GM12878 (cell line): Measurements from ENCODE around the gene GRM1. TPM values are rescaled to one million over a fixed set of nuclear protein-coding genes. Genes with fewer than 3 reads are reported as not detected.

Experiments used
- ATAC-seq: fragments of 200-7000 bp; cut with Tn5 transposase; 3 replicates; pipeline ENCODE4 v1.9.1; 2020; ENCODE audit warnings: mild to moderate bottlenecking, moderate library complexity
- BruUV-seq: library from RNA; stranded (reverse); fragments of 400-500 nt; replicated peaks from 2 replicates; lab custom pipeline; 2021; lab: Mats Ljungman, UMichigan
- CTCF ChIA-PET: fragments of 300-600 bp; sonication (Branson Sonifier 250); formaldehyde crosslinking; extraction: SDS; loops from one replicate; lab custom pipeline; 2021; ENCODE audit warnings: inconsistent platforms; lab: Yijun Ruan, JAX
- POLR2A ChIA-PET: fragments of 350-600 bp; formaldehyde crosslinking; extraction: SDS; loops from one replicate; lab custom pipeline; 2021; ENCODE audit warnings: inconsistent platforms; lab: Charles Lee
- RAD21 ChIA-PET: fragments of 300-600 bp; sonication (Branson Sonifier 250); formaldehyde crosslinking; loops from one replicate; lab custom pipeline; 2023; ENCODE audit warnings: antibody characterized with exemption; ENCODE audit not compliant: unreplicated experiment; lab: Charles Lee
- SMC1A ChIA-PET: fragments of 300-600 bp; sonication (Branson Sonifier 250); formaldehyde crosslinking; loops from one replicate; lab custom pipeline; 2023; ENCODE audit not compliant: unreplicated experiment, uncharacterized antibody; lab: Charles Lee
- DNase-seq: peaks from one replicate; pipeline ENCODE4 v3.0.0-alpha.2; 2011; ENCODE audit warnings: low read depth, low spot score
- FAIRE-seq: peaks from 3 replicates; lab custom pipeline; 2011; peaks lifted over from hg19 to GRCh38; lab: Jason Lieb, UNC
- H2AFZ ChIP-seq: 2 replicates; pipeline ENCODE4 v1.6.0; 2011; ENCODE audit warnings: low read depth, low read length, control low read depth; ENCODE audit not compliant: control insufficient read depth
- H3K27ac ChIP-seq: 2 replicates; pipeline ENCODE4 v1.5.1; 2011; ENCODE audit warnings: control low read depth; ENCODE audit not compliant: control insufficient read depth, insufficient read depth
- H3K27me3 ChIP-seq, 2 experiments: replicated peaks in 1 of 2; 2 replicates each; pipeline versions ENCODE4 v1.6.0 to v1.6.1; 2011; ENCODE audit warnings: low read length in 1 of 2; ENCODE audit not compliant: control insufficient read depth in 2 of 2, insufficient read depth in 2 of 2
- H3K36me3 ChIP-seq, 2 experiments: 2 replicates each; pipeline ENCODE4 v1.5.1; 2011; ENCODE audit warnings: low read length in 1 of 2; ENCODE audit not compliant: control insufficient read depth in 2 of 2, insufficient read depth in 2 of 2
- H3K4me1 ChIP-seq: 2 replicates; pipeline ENCODE4 v1.6.1; 2011; ENCODE audit warnings: mild to moderate bottlenecking, low read length, moderate library complexity, mixed read lengths; ENCODE audit not compliant: control insufficient read depth, insufficient read depth
- H3K4me2 ChIP-seq: 2 replicates; pipeline ENCODE4 v1.6.0; 2011; ENCODE audit warnings: control low read depth; ENCODE audit not compliant: control insufficient read depth, insufficient read depth
- H3K4me3 ChIP-seq: fragments of 200-600 bp; sonication (generic); 2 replicates; pipeline ENCODE4 v1.5.1; 2016
- H3K79me2 ChIP-seq: 2 replicates; pipeline ENCODE4 v1.6.0; 2011; ENCODE audit warnings: low read length; ENCODE audit not compliant: control insufficient read depth, insufficient read depth
- H3K9ac ChIP-seq: 2 replicates; pipeline ENCODE4 v1.8.0; 2011; ENCODE audit warnings: low read length, control low read depth, mixed read lengths; ENCODE audit not compliant: control insufficient read depth, insufficient read depth
- H3K9me3 ChIP-seq: replicated peaks from 3 replicates; pipeline ENCODE4 v1.5.1; 2011; ENCODE audit warnings: mild to moderate bottlenecking, low read length; ENCODE audit not compliant: control insufficient read depth, insufficient read depth
- H4K20me1 ChIP-seq: 2 replicates; pipeline ENCODE4 v1.6.0; 2011; ENCODE audit not compliant: control insufficient read depth, insufficient read depth
- BACH1 ChIP-seq: fragments of 450-650 bp; IDR thresholded peaks from 2 replicates; pipeline ENCODE4 v1.6.1; 2017; ENCODE audit warnings: mild to moderate bottlenecking, borderline replicate concordance
- BHLHE40 ChIP-seq, 2 experiments: fragments of 450-650 bp in 1 of 2; IDR thresholded peaks; 2 replicates each; pipeline ENCODE4 v1.6.1; 2011 to 2017; ENCODE audit warnings: low read depth in 2 of 2, borderline replicate concordance in 1 of 2, improper control_type of control experiment in 1 of 2, low read length in 1 of 2, mild to moderate bottlenecking in 1 of 2
- CBX3 ChIP-seq: fragments of 200-600 bp; sonication (generic); IDR thresholded peaks from 2 replicates; pipeline ENCODE4 v1.6.1; 2016; ENCODE audit warnings: low read depth, borderline replicate concordance
- E4F1 ChIP-seq: fragments of 450-650 bp; IDR thresholded peaks from 2 replicates; pipeline ENCODE4 v1.6.1; 2018; ENCODE audit warnings: borderline replicate concordance, mild to moderate bottlenecking; ENCODE audit not compliant: partially characterized antibody
- EGR1 ChIP-seq, 2 experiments: IDR thresholded peaks; 1 replicate in 1 of 2; 2 replicates in 1 of 2; pipeline ENCODE4 v1.6.1; 2011 to 2012; ENCODE audit warnings: low read depth in 2 of 2, low read length in 2 of 2, borderline replicate concordance in 1 of 2, mild to moderate bottlenecking in 1 of 2, moderate library complexity in 1 of 2
- GABPA ChIP-seq: IDR thresholded peaks from 2 replicates; pipeline ENCODE4 v1.6.1; 2014; ENCODE audit warnings: antibody characterized with exemption, low read depth, mild to moderate bottlenecking, inconsistent platforms
- IKZF1 ChIP-seq: fragments of 450-650 bp; conservative IDR thresholded peaks from 2 replicates; pipeline ENCODE4 v1.6.1; 2017; ENCODE audit warnings: antibody characterized with exemption, mild to moderate bottlenecking
- JUND ChIP-seq: IDR thresholded peaks from 2 replicates; pipeline ENCODE4 v1.6.1; 2012; ENCODE audit warnings: low read depth, mild to moderate bottlenecking, low read length, improper control_type of control experiment, moderate library complexity
- MAX ChIP-seq: IDR thresholded peaks from 2 replicates; pipeline ENCODE4 v1.6.1; 2012; ENCODE audit warnings: low read depth, low read length, improper control_type of control experiment
- MEF2B ChIP-seq: fragments of 450-650 bp; IDR thresholded peaks from 2 replicates; pipeline ENCODE4 v1.6.1; 2018; ENCODE audit warnings: mild to moderate bottlenecking, moderate library complexity; ENCODE audit not compliant: partially characterized antibody, poor library complexity, severe bottlenecking
- MTA2 ChIP-seq: fragments of 450-650 bp; IDR thresholded peaks from 2 replicates; pipeline ENCODE4 v1.6.1; 2016; ENCODE audit warnings: low read depth, mild to moderate bottlenecking, moderate library complexity
- NFYA ChIP-seq: IDR thresholded peaks from 2 replicates; pipeline ENCODE4 v1.6.1; 2011; ENCODE audit warnings: low read depth, mild to moderate bottlenecking, low read length, improper control_type of control experiment, borderline replicate concordance
- POLR2AphosphoS2 ChIP-seq: IDR thresholded peaks from 2 replicates; pipeline ENCODE4 v1.6.1; 2011; ENCODE audit warnings: low read depth, mild to moderate bottlenecking, low read length, improper control_type of control experiment, moderate library complexity
- SMAD5 ChIP-seq: IDR thresholded peaks from 2 replicates; pipeline ENCODE4 v1.6.1; 2016; ENCODE audit warnings: antibody characterized with exemption, low read depth
- SMC3 ChIP-seq: IDR thresholded peaks from 2 replicates; pipeline ENCODE4 v1.6.1; 2011; ENCODE audit warnings: low read length, improper control_type of control experiment, borderline replicate concordance
- SP1 ChIP-seq: IDR thresholded peaks from one replicate; pipeline ENCODE4 v1.6.1; 2011; ENCODE audit warnings: low read depth, low read length
- TAF1 ChIP-seq: IDR thresholded peaks from 2 replicates; pipeline ENCODE4 v1.6.1; 2011; ENCODE audit warnings: mild to moderate bottlenecking, low read depth, low read length, borderline replicate concordance
- TCF3 ChIP-seq: IDR thresholded peaks from 2 replicates; pipeline ENCODE4 v1.6.1; 2012; ENCODE audit warnings: low read depth, mild to moderate bottlenecking, low read length, borderline replicate concordance; ENCODE audit not compliant: insufficient read depth
- ZNF217 ChIP-seq: fragments of 450-650 bp; IDR thresholded peaks from 2 replicates; pipeline ENCODE4 v1.6.1; 2017; ENCODE audit warnings: antibody characterized with exemption, mild to moderate bottlenecking
- ZNF384 ChIP-seq: IDR thresholded peaks from 2 replicates; pipeline ENCODE4 v1.6.1; 2012; ENCODE audit warnings: low read depth, mild to moderate bottlenecking, low read length, improper control_type of control experiment, borderline replicate concordance
- WGBS: methylation state at CpG from one replicate; pipeline ENCODE4 v1.1.6; 2016; ENCODE audit warnings: low lambda C conversion rate; ENCODE audit not compliant: insufficient replicate concordance, insufficient coverage; ENCODE audit errors: missing lambda C conversion rate; 5-methylcytosine and 5-hydroxymethylcytosine counted together
- in situ Hi-C: fragments of 300-500 bp; cut with MboI; formaldehyde crosslinking; loops from 9 replicates; pipeline ENCODE4 v1.14.3; 2018; ENCODE audit warnings: mixed read lengths
- intact Hi-C: fragments of 100-400 bp; cut with micrococcal nuclease; formaldehyde crosslinking; loops from one replicate; pipeline ENCODE4 v1.14.2; 2022; ENCODE audit not compliant: unreplicated experiment
- polyA plus RNA-seq, 11 experiments: library from polyadenylated mRNA; depleted of rRNA in 4 of 11; unstranded in 6 of 11; stranded (reverse) in 5 of 11; fragments of >200 nt; fragmentation: Nextera tagmentation in 4 of 11; fragmentation: Illumina TruSeq in 1 of 11; extraction: Ambion mirVana in 4 of 11; extraction: Trizol in 1 of 11; gene quantifications; 1 replicate in 1 of 11; 2 replicates in 10 of 11; pipeline versions ENCODE4 v1.2.1 to v1.2.3, GENCODE V29; 2011 to 2016; ENCODE audit warnings: inconsistent platforms in 2 of 11, missing spikeins in 2 of 11, low read depth in 1 of 11
- total RNA-seq, 4 experiments: library from RNA; depleted of rRNA in 3 of 4; stranded (reverse); fragments of >200 nt in 3 of 4; fragmentation: Illumina TruSeq in 1 of 4; extraction: Trizol in 1 of 4; gene quantifications; 2 replicates each; pipeline versions ENCODE4 v1.2.1 to v1.2.3, GENCODE V29; 2013 to 2021

GRM1 gene
- total and polyA plus RNA-seq, 10 of the 15 experiments (the other 5 are each of a cell fraction or from before 2014, with no cell fraction given): 0.04 TPM; not detected in 9

- TF ChIP-seq E4F1 (no peak), JUND (no peak), BACH1 (no peak)
Measured at GRCh38 chr6:146177785-146178184, 148.9 kb downstream of the GRM1 start (continued).

- ATAC-seq (no peak), DNase-seq (no peak), FAIRE-seq (no peak)
- no peaks in the 10 kb centered on the region for H3K36me3 ChIP-seq
- WGBS: 0% methylated on average over 1 of the region's 1 CpG
- in situ Hi-C loops (no loop called here), intact Hi-C loops (no loop called here)
- no peaks in the 10 kb centered on the region for H3K27me3 ChIP-seq
- no peaks in the 10 kb centered on the region for H3K4me1 ChIP-seq
- H3K4me2 ChIP-seq: no peak overlapping the region
- RAD21 ChIA-PET: no interaction called here
- no TSS peak for BruUV-seq
- H3K79me2 ChIP-seq: no peaks in the 10 kb centered on the region
- CTCF ChIA-PET: no interaction called here
- H2AFZ ChIP-seq: no peak overlapping the region
- no peaks in the 10 kb centered on the region for H3K9me3 ChIP-seq
- H3K27ac ChIP-seq: no peak overlapping the region
- no peak overlapping the region for H3K4me3 ChIP-seq
- no peak overlapping the region for H3K9ac ChIP-seq
- H4K20me1 ChIP-seq: no peaks in the 10 kb centered on the region
- SMC1A ChIA-PET: no interaction called here
- POLR2A ChIA-PET: no interaction called here
- no peak for TF ChIP-seq EGR1 (IDR thresholded peaks at IDR 0.05; ENCODE audit: borderline replicate concordance in 1 of 2, low read depth in 2 of 2, low read length in 2 of 2)
- TF ChIP-seq POLR2AphosphoS2: no peak
- TF ChIP-seq IKZF1: no peak
- TF ChIP-seq MAX: no peak
- TF ChIP-seq TCF3: no peak
- TF ChIP-seq TAF1: no peak
- TF ChIP-seq NFYA: no peak
- no peak for TF ChIP-seq MTA2
- no peak for TF ChIP-seq SP1
- no peak for TF ChIP-seq BHLHE40 (IDR thresholded peaks at IDR 0.05; ENCODE audit: borderline replicate concordance in 1 of 2, low read depth in 2 of 2, low read length in 1 of 2)
- TF ChIP-seq ZNF217: no peak
- TF ChIP-seq GABPA: no peak
- TF ChIP-seq SMAD5: no peak
- no peak for TF ChIP-seq MEF2B
- no peak for TF ChIP-seq ZNF384
- no peak for TF ChIP-seq SMC3
- TF ChIP-seq CBX3: no peak
Measured at GRCh38 chr6:146183831-146184230, 155.0 kb downstream of the GRM1 start.
